ENCODE results near the gene FGF14.
A peak's percentile ranks its signal among the peaks of the same experiment; 100 is the strongest.

GRCh38 chr13:101941095-101941783 is 460.6 kb downstream of the FGF14 start:
- TF ChIP-seq CTCF (IDR thresholded peaks at IDR 0.05; ENCODE audit: poor library complexity) (peak; percentile 34), EZH2 (IDR thresholded peaks at IDR 0.05; ENCODE audit: borderline replicate concordance) (no peak)
